Heart right ventricle (tissue), 16 donors: ENCODE results near the gene SHC2. TPM values are rescaled to one million over a fixed set of nuclear protein-coding genes. Genes with fewer than 3 reads are reported as not detected.

Experiments used
- ATAC-seq, 8 donors: fragments of 200-7000 bp; cut with Tn5 transposase; one replicate each; pipeline ENCODE4 v1.9.1; 2020; ENCODE audit warnings: mild to moderate bottlenecking in 8 of 8, moderate library complexity in 8 of 8, moderate number of reproducible peaks in 1 of 8
- DNase-seq, 2 donors: peaks; one replicate each; pipeline ENCODE4 v3.0.0-alpha.2; 2020
- H3K27ac ChIP-seq, 10 donors: fragments of 200-600 bp; sonication (generic) in 2 of 10; one replicate each; pipeline versions ENCODE4 v1.5.0 to v1.8.0; 2020 to 2022; ENCODE audit warnings: mild to moderate bottlenecking in 3 of 10
- H3K27me3 ChIP-seq, 7 donors: fragments of 200-600 bp; one replicate each; pipeline ENCODE4 v1.8.0; 2021 to 2022; ENCODE audit warnings: mild to moderate bottlenecking in 2 of 7
- H3K36me3 ChIP-seq, 9 donors: fragments of 200-600 bp; sonication (generic) in 1 of 9; one replicate each; pipeline versions ENCODE4 v1.5.0 to v1.8.0; 2020 to 2022; ENCODE audit warnings: mild to moderate bottlenecking in 2 of 9
- H3K4me1 ChIP-seq, 9 donors: fragments of 200-600 bp; sonication (generic) in 1 of 9; one replicate each; pipeline versions ENCODE4 v1.5.0 to v1.8.0; 2020 to 2022; ENCODE audit warnings: mild to moderate bottlenecking in 4 of 9
- H3K4me3 ChIP-seq, 10 donors: fragments of 200-600 bp; sonication (generic) in 2 of 10; one replicate each; pipeline versions ENCODE4 v1.5.0 to v1.8.0; 2020 to 2022; ENCODE audit warnings: mild to moderate bottlenecking in 7 of 10, moderate library complexity in 2 of 10
- H3K9me3 ChIP-seq, 11 donors: fragments of 200-600 bp in 10 of 11; sonication (generic) in 2 of 11; one replicate each; pipeline versions ENCODE4 v1.5.0 to v1.8.0; 2013 to 2022; ENCODE audit warnings: mild to moderate bottlenecking in 2 of 11, control low read depth in 1 of 11, moderate library complexity in 1 of 11
- WGBS, 2 donors: extraction: QIAGEN DNeasy Blood & Tissue Kit; methylation state at CpG; one replicate each; pipeline ENCODE4 v1.1.7; 2013; ENCODE audit warnings: inconsistent platforms in 1 of 2; 5-methylcytosine and 5-hydroxymethylcytosine counted together
- intact Hi-C, 10 donors: fragments of 100-400 bp; cut with DNase I; formaldehyde crosslinking; loops; one replicate each; pipeline versions ENCODE4 v1.11.1 to v1.14.2; 2022
- polyA plus RNA-seq, 2 donors: library from polyadenylated mRNA; stranded (reverse); fragments of 200-250 nt; gene quantifications; one replicate each; pipeline ENCODE4 v1.2.3, GENCODE V29; 2013
- total RNA-seq, 10 donors: library from RNA; stranded (reverse); fragmentation: NEBNext Ultra II Directional in 3 of 10; extraction: Animal tissue kit (Norgen Biotek cat#: 25700) in 3 of 10; gene quantifications; one replicate each; pipeline versions ENCODE4 v1.2.1 to v1.2.4, GENCODE V29; 2021 to 2023
- TF ChIP-seq, protein P1 (sequence below), 9 donors: fragments of 200-600 bp; sonication (generic) in 2 of 9; IDR thresholded peaks; one replicate each; pipeline versions ENCODE4 v1.5.0 to v1.8.0; 2021 to 2022; ENCODE audit warnings: antibody characterized with exemption in 9 of 9, mild to moderate bottlenecking in 5 of 9, moderate library complexity in 1 of 9
- donor health status: Arrhythmogenic right ventricular cardiomyopathy.
- donor health status: ischemic (EF 13 %, LVEDD 7.1; RV severe dilation, severe dysfunction).
- donor health status: healthy with polysubstance abuse.
- donor health status: DM: no; HTN: yes; CAD: no.
- donor health status: DM: no; HTN: no; CAD: no.
- donor health status: ischemic (EF 25% LVEDD 6.9; RV normal size, moderate dysfunction).
- donor health status: ischemic (EF 25% LVEDD 5.7; RV mildly dilated, moderate dysfunction).
- donor health status: healthy.
- donor health status: DM: yes; HTN: yes; CAD: no.
- donor health status: Ischemic cardiomyopathy.
- donor health status: ischemic (EF 35%, LVEDD 5.7; RV mildly dilated, moderate dysfunction).
- donor health status: nonischemic (EF 11% LVEDD 7.7; RV severe dilation, severe dysfunction).
- donor health status: DM: yes; HTN: yes; CAD: no.
- donor health status: PGD.
- donor health status: ischemic (EF 29% LVEDD 5.4; RV normal size, mild dysfunction).
- donor health status: nonischemic (EF 23%, LVEDD 6.1; RV moderate dilation, normal function).

The SHC2 gene
- total and polyA plus RNA-seq, 12 donors: 7.7 to 33.5 (median 12.4) TPM

DNA sequence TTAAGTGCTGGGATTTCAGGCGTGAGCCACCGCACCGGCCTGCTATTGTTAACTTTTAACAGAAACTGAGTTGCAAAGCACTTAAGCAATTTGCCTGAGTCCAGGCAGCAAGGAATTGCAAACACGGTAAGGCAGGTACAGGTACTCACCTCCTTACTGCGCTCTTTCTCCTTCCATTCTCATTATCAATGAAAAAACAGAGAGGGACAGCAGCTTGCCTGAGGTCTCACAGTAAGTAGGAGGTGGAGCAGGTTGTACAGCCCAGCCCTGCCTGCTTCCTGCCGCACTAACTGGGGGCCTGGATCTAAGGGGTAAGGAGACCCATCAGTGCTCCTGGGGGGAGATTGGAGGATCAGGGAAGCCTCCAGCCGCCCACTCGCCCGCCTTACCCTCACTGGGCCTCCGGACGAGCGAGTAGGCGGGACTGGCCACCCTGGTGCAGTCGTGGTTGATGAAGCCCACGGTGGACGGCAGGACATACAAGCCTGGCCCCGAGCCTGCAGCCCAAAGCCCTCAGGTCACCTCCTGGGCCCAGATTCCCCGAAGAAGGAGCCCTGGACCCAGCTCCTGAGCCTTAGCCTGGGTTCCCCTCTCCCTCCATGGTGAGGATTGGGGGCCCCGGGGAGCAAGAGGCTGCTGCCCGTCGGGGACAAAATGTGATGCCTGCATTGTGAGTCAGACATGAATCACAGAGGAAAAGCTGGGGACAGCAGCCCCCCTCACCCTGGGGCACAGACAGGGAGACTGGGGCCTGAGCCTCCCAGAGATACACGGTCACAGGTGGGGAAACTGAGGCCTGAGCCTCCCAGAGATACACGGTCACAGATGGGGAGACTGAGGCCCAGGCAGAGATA is 11.4 kb upstream of the SHC2 start:
- Histone ChIP-seq H3K27me3 (peaks cover 0 to 3% (median 0%) of the 10 kb centered on the region in 7 donors), H3K4me3 (no peak overlapping the region), H3K4me1 (peaks cover 0 to 14% (median 8%) of the 10 kb centered on the region in 9 donors), H3K27ac (no peak overlapping the region), H3K9me3 (no peaks in the 10 kb centered on the region), H3K36me3 (no peaks in the 10 kb centered on the region)
- TF ChIP-seq, protein P1, sequence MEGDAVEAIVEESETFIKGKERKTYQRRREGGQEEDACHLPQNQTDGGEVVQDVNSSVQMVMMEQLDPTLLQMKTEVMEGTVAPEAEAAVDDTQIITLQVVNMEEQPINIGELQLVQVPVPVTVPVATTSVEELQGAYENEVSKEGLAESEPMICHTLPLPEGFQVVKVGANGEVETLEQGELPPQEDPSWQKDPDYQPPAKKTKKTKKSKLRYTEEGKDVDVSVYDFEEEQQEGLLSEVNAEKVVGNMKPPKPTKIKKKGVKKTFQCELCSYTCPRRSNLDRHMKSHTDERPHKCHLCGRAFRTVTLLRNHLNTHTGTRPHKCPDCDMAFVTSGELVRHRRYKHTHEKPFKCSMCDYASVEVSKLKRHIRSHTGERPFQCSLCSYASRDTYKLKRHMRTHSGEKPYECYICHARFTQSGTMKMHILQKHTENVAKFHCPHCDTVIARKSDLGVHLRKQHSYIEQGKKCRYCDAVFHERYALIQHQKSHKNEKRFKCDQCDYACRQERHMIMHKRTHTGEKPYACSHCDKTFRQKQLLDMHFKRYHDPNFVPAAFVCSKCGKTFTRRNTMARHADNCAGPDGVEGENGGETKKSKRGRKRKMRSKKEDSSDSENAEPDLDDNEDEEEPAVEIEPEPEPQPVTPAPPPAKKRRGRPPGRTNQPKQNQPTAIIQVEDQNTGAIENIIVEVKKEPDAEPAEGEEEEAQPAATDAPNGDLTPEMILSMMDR (IDR thresholded peaks at IDR 0.05): no peak
- 73% methylated on average over 23 of the region's 23 CpGs for WGBS, 2 donors
- intact Hi-C loops: loop anchor here in 2 of 10 donors (10.0 kb wide), 2 partner anchors 87 to 97 kb away; a partner anchor contains a TSS
- no peak for DNase-seq
- no peak for ATAC-seq

DNA sequence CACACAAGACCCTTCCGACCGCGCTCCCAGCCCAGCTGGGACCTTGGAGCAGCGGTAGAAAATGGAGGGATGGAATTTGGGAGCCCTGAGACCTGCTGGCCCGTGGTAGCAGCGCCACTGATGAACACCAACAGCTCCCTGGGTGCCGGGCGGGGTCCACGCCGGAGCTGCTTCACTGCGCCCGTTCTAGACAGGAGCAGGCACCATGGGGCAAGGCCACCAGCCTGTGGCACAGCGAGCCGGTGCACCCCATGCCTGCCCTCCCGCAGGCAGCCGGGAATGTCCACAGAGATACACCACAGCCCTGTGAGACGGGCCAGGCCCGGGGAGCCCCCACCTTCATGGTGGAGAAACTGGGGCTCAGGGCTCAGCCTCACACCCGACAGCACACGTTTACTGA is 9.9 kb upstream of the SHC2 start:
- DNase-seq (no peak), ATAC-seq (no peak)
- peaks cover 0 to 14% (median 8%) of the 10 kb centered on the region in 9 donors for H3K4me1 ChIP-seq
- H3K36me3 ChIP-seq: no peaks in the 10 kb centered on the region
- TF ChIP-seq, protein P1 (IDR thresholded peaks at IDR 0.05): no peak
- H3K9me3 ChIP-seq: no peaks in the 10 kb centered on the region
- no peak overlapping the region for H3K4me3 ChIP-seq
- WGBS, 2 donors: 72 to 76% methylated on average over 20 of the region's 20 CpGs
- intact Hi-C loops: loop anchor here in 2 of 10 donors (10.0 kb wide), 2 partner anchors 86 to 96 kb away; a partner anchor contains a TSS
- H3K27ac ChIP-seq: no peak overlapping the region
- peaks cover 0 to 3% (median 0%) of the 10 kb centered on the region in 7 donors for H3K27me3 ChIP-seq

DNA sequence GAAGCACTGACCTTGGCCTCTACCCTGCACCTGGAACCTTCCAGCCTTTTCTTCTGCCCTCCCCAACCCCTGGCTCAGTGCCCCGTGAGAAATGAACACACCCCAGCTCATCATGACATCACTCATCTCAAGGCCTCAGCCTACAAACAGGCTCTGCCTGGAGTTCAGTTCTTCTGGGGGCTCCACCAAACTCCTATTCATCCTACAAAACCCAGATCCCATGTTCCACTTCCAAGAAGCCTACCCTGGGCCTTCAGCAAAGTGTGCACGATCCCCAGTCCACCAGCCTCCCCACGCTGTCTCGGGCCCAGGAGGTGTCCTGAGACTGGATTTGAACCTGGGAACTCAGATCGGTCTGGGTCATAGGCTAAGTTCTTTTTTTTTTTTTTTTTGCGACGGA is 9.0 kb upstream of the SHC2 start:
- Histone ChIP-seq H3K27me3 (peaks cover 0 to 1% (median 0%) of the 10 kb centered on the region in 7 donors), H3K9me3 (no peaks in the 10 kb centered on the region), H3K36me3 (no peaks in the 10 kb centered on the region), H3K4me3 (no peak overlapping the region), H3K27ac (no peak overlapping the region), H3K4me1 (peaks cover 0 to 9% (median 4%) of the 10 kb centered on the region in 9 donors)
- ATAC-seq (no peak), DNase-seq (no peak)
- TF ChIP-seq, protein P1 (IDR thresholded peaks at IDR 0.05): no peak
- WGBS, 2 donors: 81 to 85% methylated on average over 7 of the region's 7 CpGs
- intact Hi-C loops: loop anchor here in 2 of 10 donors (10.0 kb wide), 2 partner anchors 85 to 95 kb away; a partner anchor contains a TSS

DNA sequence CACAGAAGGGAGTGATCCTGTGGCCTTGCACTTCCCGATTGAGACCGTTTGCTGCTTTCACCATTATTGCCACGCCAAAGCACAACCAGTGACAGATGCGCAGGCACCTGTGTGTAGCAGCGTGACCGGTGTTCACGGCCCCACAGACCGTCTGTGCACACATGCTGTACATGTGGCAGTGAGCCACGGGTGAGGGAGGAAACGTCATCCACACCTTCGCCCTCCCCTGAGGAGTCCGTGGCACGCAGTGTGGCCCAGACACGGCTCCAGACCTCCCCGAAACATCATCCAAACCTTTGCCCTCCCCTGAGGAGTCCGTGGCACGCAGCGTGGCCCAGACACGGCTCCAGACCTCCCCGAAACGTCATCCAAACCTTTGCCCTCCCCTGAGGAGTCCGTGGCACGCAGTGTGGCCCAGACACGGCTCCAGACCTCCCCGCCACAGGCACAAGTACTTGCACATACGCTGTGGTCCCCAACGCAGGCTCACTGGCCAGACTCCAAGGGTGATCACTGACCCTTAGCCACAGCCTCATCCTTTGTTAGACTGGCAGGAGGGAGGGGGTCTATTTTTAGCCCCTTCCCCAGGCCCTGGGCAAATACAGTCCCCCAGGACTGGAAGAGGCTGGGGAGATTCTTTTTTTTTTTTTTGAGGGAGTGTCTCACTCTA is 7.9 kb upstream of the SHC2 start:
- no peaks in the 10 kb centered on the region for H3K36me3 ChIP-seq
- WGBS, 2 donors: 76 to 79% methylated on average over 27 of the region's 27 CpGs
- no peaks in the 10 kb centered on the region for H3K27me3 ChIP-seq
- no peak for DNase-seq
- intact Hi-C loops: no loop called here
- H3K9me3 ChIP-seq: no peaks in the 10 kb centered on the region
- H3K4me3 ChIP-seq: no peak overlapping the region
- TF ChIP-seq, protein P1 (IDR thresholded peaks at IDR 0.05): no peak
- H3K4me1 ChIP-seq: no peaks in the 10 kb centered on the region
- no peak for ATAC-seq
- H3K27ac ChIP-seq: no peak overlapping the region
